GM19452 (cell line): ENCODE results near the gene PMS2.
"Not testable (repeated sequence)": the region's sequence is repeated elsewhere in the genome, so short reads cannot be mapped to it uniquely, and the experiment has no call there.

Experiments used
- ATAC-seq: cut with Tn5 transposase; IDR thresholded peaks from one replicate; pipeline ENCODE4 v1.9.1; 2021; ENCODE audit not compliant: unreplicated experiment

The PMS2 gene

DNA sequence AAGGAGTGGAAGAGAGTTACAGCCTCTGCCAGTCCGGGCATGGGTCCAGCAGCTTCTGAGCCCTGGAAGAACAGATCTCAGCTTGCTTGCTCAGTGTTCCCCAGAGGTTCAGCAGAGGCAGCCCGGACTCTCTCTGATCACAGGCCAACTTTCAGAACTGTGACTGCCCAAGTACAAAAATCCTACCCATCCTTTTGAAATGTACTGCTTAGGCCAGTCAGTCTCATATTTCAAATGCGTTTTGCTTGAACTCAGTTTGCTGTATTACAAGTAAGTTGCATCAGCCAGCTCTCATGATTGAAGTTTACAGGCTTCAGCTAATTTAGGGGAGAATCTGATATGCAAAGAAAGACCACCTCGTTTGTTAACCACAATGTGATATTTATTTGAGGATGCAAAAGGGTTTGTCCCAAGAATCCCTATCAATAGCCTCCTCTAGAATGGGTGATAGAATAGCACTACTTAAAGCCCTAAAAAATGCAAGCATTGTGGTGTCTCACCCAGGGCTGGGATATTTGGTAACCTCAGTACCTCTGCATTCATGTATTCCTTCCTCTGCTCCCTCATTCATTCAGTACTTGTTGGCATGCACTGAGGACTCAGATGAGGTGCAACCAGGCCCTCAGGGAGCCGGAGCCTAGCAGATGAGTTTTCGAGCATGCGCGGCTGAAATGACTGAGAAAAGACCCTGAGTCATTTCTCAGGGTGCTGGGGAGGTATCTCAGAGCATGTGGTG is 7.2 kb upstream of the PMS2 start:
- ATAC-seq, result no peak

DNA sequence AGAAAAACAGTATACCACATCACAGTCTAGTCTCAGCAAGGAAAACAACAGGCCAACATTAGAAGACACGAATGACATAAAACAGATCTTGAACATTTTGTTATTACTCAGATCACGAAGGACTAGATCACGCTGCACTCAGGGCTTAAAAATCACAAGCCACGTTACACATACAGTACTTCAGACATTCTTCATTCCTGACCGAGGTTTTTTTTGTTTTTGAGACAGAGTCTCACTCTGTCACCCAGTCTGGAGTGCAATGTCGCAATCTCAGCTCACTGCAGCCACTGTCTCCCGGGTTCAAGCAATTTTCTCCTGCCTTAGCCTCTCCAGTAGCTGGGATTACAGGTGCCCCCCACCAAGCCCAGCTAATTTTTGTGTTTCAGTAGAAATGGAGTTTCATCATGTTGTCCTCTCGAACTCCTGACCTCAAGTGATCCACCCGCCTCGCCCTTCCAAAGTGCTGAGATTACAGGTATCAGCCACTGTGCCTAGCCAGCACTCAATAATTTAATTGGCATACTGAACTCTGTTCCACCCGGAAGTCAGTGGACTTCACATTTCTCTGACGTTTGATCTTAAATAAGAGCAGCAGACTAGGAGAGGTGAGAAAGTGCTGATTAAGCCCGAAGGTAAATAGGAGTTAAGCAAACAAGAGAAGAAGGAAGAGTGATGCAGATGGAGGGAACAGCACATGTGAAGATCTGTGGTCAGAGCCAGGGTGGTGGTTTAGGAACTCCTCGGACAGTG is 3.7 kb upstream of the PMS2 start:
- ATAC-seq, result no peak

DNA sequence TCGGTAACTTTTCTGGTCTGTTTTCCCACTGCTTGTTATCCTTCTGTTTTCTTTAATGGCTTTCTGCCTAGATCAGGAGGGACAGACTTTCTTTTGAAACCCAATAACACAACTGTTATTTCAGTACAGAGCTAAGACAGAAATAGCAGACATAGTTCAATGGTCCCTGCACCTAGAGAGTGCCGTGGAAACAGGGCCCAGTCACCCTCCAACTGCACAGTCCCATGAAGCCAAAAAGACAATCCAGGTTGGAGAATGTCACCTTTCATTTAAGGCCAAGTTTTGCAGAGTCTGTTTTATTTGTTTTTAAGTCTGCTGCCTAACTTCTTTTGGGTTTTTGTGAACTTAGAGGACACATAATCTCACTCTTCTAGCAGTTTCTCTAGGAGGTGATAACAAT is 2.7 kb upstream of the PMS2 start:
- ATAC-seq, result no peak

DNA sequence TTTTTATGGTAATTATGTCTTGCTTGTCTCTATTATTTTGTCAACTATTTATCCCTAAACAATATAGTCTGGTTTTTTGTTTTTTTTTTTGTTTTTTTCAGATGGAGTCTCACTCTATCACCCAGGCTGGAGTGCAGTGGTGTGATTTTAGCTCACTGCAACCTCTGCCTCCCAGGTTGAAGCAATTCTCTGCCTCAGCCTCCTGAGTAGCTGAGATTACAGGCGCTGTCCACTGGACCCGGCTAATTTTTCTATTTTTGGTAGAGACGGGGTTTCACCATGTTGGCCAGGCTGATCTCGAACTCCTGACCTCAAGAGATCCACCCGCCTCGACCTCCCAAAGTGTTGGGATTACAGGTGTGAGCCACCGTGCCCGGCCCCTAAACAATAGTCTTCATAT is 1.5 kb upstream of the PMS2 start:
- ATAC-seq, result not testable (repeated sequence)

DNA sequence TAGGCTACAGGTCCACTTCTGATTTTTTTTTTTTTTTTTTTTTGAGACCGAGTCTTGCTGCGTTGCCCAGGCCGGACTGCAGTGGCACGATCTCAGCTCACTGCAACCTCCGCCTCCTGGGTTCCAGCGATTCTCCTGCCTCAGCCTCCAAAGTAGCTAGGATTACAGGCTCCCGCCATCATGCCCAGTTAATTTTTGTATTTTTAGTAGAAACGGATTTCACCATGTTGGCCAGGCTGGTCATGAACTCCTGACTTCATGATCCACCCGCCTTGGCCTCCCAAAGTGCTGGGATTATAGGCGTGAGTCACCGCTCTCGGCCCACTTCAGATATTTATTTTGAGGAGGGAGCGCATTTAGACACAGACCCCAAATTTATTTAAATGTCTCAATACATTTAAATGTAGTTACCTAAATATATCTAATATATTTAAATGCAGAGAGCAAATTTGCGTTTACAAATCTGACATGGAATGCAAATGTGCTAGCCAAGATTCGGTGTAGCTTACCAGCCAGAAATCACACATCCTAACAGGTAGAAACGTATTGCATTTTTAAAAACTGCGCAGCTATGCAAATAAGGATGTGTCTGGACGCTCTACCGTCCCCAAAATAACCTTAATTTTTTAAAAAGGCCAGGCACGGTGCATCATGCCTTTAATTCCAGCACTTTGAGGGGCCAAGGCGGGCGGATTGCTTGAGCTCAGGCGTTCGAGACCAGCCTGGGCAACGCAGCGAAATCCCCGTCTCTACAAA is 836 bp downstream of the PMS2 start:
- not testable (repeated sequence) for ATAC-seq

DNA sequence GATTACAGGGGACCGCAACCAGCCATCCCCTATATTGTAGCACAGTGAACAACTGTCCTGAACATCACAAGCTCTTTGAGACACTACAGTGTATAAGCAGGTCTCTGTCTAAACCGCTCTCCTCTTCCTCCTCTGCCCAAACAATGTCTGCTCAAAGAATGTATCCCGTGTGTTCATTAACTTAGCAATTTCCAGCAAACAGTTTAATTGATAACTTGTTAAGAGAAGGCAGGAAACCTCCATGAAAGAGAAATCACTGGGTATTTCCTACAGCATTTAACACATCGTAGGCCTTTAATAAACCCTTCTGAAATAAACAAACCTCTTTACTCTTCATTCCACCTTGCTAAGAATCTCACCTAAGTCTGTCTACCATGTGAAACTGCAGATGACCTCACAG is 1.5 kb downstream of the PMS2 start:
- ATAC-seq, result no peak

DNA sequence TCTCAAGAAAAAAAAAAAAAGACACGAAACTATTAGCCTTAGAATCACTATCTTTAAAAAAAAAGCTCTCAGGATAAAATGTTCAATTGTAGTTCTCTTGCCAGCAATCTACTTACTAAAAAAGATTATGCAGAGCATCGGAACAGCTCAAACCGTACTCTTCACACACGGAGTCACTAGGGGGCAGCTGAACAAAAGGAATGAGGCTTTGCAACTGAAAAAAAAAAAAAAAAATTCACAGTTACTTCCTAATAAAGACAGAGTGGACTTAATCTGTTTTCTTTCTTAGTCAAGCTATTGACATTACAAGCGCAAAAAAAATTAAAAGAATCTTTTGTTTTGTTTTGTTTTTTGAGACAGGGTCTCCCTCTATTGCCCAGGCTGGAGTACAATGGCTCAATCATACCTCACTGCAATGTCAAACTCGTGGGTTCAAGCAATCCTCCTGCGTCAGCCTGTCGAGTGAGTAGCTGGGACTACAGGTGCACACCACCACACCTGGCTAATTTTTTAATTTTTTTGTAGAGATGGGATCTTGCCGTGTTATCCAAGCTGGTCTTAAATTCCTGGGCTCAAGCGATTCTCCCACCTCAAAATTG is 11.5 kb downstream of the PMS2 start:
- ATAC-seq, result no peak

DNA sequence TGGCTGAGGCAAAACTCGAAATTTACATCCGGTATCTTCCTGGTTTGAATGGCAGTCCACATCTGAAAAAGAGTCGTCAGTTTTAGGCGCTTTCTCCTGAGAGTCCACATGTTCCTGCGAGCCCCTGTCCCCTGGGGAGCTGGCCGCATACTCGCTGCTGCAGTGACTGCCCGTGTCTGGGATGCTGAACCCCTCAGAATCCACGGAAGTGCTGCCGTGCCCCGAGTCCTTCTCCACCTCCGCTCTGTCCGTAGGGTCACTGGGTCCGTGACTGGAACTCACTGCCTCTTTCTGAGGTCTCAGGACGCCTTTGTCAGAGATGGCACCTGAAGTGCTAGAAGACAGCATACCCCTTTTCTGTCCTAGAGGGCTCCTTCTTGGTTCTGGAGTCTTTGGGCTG is 21.8 kb downstream of the PMS2 start:
- ATAC-seq, result not testable (repeated sequence)

DNA sequence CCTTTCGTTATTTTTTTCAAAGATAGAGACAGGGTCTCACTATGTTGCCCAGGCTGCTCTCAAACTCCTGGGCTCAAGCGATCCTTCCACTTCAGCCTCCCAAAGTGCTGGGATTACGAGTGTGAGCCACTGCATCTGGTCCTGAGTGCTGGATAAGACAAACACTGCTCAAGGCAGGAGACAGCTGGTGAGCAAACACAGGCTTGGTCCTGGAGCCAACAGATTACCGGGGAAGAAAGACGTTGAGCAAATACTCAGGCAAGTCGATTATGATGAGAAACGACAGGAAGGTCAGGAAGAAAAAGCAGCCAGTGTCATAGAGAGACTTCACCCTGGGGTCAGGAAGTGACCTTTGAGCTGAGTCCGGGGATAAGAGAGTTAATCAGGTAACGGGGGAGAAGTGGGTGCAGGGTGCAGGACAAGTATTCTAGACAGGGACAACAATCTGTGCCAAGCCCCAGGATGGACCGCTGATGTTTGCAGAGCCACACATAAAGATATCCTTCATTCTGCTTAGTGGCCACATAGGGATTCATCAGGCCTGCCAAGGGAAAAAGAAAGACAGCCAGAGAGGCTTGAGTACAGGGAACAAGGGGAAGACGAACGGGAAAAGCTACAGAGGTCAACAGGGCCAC is 29.1 kb downstream of the PMS2 start:
- not testable (repeated sequence) for ATAC-seq

DNA sequence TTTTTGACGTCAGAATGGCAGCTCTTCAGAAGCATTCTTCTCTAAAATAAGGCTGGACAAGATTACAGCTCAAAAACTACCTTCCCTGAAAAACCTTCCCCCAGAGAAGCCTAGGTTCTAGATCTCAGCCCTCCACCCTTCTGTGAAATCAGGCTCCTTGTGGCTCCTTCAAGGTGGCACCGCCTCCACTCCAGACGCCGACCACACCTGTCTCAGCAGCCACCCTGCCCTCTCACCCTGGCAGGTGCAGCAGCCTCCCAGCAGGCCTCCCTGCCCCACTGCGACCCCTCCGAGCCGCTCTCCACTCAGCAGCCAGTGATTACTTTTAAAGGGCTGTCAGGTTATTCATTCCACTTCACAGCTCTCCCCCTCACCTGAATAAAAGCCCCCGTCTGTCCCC is 35.3 kb downstream of the PMS2 start:
- ATAC-seq, result not testable (repeated sequence)

DNA sequence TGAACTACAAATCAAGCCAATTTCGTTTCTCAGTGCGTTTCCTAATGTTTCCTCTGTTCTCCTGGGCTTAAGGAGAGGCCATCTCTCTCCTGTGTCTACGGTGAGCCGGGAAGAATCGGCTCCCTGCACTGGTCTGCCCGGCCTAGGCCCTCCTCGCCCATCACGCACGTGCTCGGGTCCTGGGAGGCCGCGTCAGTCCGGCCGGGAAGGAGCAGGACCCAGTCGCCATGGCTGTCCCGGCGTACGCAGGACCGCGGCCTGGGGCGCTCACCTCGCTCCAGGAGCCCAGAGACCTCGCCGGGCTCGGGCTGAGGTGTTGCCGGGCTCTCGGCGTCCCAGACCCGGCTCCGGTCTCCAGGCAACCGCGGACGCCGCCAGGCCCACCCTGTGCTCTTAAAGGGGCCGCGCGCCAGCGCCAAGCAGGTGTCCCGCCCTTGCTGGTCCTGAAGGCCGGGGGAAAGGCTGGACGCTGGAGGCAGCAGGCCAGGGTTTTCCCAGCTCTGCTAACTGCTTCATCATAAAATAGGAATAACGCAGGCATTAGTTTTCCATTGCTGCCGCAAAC is 38.4 kb downstream of the PMS2 start, which contains the start of gene RSPH10B:
Gene RSPH10B, minus strand, starts transcription at position 343 of the 565 bp plus-strand sequence. CDS start 3,573 bp downstream, outside the sequence.
- not testable (repeated sequence) for ATAC-seq

DNA sequence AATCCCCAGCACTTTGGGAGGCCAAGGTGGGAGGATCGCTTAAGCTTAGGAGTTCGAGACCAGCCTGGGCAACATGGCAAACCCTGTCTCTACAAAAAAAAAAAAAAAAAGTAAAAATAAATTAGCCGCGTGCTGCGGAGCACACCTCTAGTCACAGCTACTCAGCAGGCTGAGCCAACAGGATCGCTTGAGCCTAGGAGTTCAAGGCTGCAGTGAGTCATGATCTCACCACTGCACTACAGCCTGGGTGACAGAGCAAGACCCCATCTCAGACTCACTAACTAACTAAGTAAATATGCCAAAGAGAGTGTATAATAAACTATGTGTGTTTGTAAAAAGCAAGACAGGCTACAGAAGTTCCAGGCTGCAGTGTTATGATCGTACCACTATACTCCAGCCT is 45.0 kb downstream of the PMS2 start:
- not testable (repeated sequence) for ATAC-seq

DNA sequence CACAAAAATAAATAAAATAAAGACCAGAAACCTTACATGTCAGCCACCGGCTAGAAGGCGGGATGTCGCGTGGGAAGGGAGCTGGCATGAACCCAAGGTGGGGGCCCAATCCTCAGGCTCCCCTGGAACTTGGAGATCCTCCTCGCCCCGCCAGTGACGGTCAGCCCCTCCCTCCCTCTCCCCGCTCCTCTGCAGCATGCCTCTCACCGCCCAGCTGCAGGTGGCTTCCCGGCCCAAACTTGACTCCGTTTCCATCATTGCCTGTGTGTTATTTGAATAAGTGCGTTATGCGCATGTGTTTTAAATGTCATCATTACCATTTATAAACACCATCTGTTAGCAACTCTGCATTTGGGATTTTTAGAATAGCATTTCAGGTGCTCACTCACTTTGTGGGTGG is 45.6 kb downstream of the PMS2 start:
- ATAC-seq, result not testable (repeated sequence)

DNA sequence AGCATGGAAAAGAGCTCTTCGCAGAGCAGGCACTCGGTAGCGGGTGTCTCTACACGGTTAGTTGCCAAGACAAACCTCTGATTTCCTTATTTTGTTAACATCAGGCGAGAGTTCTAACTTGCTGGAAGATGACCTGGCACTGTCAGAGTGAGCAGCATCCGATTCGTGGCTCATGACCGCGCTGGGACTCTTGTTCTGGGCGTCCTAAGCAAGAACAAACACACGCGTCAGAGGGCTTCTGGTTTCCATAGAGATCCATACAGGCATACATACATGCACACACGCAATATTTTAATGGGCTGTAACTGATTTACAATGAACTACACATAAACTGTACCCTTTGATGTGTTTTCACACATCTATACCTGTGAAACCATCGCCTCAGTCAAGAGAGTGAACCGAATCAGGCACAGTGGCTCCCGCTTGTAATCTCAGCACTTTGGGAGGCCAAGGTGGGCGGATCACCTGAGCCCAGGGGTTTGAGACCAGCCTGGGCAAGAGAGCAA is 73.9 kb downstream of the PMS2 start:
- ATAC-seq, result not testable (repeated sequence)

DNA sequence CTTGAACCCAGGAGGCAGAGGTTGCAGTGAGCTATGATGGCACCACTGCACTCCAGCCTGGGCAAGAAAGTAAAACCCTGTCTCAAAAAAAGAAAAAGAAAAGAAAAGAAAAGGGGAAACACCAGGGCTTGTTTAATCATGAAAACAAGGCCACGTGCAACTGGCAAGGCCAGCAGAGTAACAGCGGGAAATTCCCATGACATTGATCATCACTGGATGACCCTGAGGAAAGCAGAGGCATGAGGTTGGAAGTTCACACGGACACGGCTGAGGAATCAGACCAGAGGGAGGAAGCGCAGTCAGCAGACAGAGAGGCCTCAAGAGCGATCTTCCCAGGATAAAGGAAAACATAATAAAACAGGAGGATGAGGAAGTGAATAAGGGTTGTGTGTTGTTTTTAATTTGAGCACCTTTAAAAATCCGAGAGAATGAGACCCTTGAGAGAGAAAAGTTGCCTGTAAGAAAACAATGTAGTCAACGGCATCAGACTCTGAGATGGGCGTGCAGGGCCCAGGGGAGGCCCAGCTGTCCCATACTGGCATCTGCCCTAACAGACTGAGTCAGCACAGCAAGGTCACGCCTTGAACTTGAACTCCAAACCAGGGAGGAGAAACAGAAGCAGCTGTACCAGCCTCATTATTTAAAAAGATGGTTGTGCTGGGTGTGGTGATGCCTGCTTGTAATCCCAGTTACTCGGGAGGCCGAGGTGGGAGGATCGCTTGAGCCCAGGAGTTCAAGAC is 76.8 kb downstream of the PMS2 start:
- not testable (repeated sequence) for ATAC-seq

DNA sequence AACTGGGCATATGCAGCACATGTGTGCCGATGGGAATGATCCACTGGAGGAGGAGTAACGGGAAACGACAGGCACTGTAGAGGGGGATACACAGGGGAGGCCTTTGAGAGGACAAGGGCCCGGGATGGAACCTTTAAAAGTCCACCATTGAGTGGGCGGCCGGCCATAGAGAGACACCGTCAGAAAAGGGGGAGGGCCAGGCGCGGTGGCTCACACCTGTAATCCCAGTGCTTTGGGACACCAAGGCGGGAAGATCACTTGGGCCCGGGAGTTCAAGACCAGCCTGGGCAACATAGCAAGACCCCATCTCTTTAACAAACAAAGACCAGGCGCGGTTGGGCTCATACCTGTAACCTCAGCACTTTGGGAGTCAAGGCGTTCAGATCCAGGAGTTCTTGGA is 77.6 kb downstream of the PMS2 start:
- ATAC-seq, result not testable (repeated sequence)

DNA sequence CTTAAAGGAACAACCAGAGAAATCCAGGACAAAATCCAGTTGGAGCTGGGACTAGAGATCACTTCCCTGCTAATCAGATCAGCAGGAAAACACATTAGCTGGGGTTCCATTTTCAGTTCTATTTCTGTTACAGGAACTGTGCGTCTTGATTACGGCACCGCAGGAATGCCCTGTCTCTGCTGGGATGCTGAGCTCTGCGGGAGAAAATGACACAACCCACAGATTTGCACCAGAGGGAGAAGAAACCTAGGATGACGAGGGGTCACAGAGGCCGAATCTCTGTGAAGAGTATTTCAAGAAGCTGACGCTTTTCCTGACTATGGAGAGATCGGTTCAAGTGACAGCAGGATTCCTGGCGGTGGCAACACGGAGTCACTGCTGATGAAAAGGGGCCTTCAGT is 78.6 kb downstream of the PMS2 start:
- not testable (repeated sequence) for ATAC-seq

DNA sequence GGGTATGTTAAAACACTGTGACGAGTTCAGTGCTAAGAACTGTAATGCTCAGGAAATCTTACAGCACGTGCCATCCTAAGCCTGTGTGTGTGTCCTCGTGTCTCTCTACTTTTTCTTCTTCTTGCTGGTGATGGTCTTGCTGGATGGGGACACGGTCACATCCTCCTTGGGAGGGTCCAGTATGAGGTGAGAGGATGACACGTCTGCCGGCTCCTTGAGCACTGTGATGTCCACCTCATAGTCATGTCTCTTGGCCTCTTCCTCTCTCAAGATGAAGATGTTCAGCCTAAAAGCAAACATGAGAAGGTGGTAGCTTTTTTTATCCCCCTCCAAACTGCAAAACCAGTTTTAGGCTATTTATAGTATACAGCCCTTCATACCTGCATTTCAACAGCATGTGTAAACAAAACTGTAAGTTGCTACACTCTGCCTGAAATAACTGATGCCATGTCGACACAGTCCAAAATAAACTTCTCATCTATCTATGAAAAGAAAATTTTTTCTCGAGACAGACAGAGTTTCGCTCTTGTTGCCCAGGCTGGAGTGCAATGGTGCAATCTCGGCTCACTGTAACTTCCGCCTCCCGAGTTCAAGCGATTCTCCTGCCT is 82.5 kb downstream of the PMS2 start:
- not testable (repeated sequence) for ATAC-seq

DNA sequence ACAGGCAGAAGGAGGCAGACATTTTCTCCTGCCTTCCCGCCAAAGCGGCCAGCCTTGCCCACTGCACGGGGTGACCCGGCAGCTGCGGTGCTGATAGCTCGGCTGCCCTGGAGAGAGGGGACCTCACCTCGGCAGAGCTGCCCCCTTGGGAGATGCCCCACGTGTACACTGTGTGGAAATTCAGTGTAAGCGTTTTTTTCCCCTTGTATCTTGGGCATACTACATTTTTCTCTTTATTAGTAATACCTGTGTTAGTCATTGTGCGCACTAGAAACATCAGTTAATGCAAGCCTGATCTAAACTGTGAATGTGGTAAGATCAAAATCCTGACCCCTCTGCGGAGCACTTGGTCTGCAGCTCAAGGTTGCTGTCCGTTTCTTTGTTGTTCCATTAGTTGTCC is 84.2 kb downstream of the PMS2 start:
- ATAC-seq, result not testable (repeated sequence)
